GM12891 (cell line): Measurements from ENCODE around the gene HSPBP1.

Source experiments
- POLR2A ChIP-seq: IDR thresholded peaks from 2 replicates; pipeline ENCODE4 v1.6.1; 2011; ENCODE audit warnings: low read depth, low read length, control low read depth
- POLR2AphosphoS5 ChIP-seq: IDR thresholded peaks from 2 replicates; pipeline ENCODE4 v1.6.1; 2011; ENCODE audit warnings: low read depth, low read length, control low read depth
- SPI1 ChIP-seq: IDR thresholded peaks from 2 replicates; pipeline ENCODE4 v1.6.1; 2011; ENCODE audit warnings: low read depth, low read length, control low read depth

GRCh38 chr19:55284405-55285058, 4.6 kb upstream of the HSPBP1 start:
- TF ChIP-seq POLR2A: no peak
- no peak for TF ChIP-seq POLR2AphosphoS5
- TF ChIP-seq SPI1: no peak
